ENCODE results near the gene MOB2.

The MOB2 gene

DNA sequence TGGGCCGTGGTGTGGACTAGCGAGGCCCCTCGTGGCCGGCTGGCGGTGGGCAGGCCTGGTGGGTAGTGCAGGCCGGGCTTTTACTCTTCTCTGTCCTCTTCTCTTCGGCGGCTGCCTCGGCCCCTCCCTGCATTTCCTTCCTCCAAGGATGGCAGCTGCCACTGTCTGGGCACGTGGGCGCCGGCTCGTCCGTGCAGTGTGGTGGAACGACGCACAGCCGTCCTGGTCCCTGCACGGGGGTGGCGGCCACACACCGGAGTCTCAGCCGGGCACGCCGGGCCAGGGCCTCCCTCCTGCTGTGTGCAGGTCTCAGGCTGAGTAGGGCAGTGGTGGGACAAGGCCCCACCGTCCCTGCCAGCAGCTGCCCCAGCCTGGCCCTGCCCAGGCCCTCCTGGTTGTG, 37.7 kb downstream of the MOB2 start:
- Histone ChIP-seq H3K9me3 (replicated peaks in 1 of 11) (no peaks in the 10 kb centered on the region), H3K27ac (peak overlapping the region in 8 of 11 experiments; percentile 15 to 81 (median 63); a peak in 15 of 22 replicates), H3K36me3 (no peaks in the 10 kb centered on the region), H3K27me3 (no peaks in the 10 kb centered on the region), H3K4me1 (peaks cover 11 to 59% (median 34%) of the 10 kb centered on the region in 10 experiments), H4K20me1 (peaks cover 0 to 66% (median 0%) of the 10 kb centered on the region in 11 experiments; a peak in 10 of 22 replicates), H3K9ac (peak overlapping the region in 7 of 11 experiments; percentile 18 to 70 (median 55); a peak in 12 of 22 replicates), H3K4me2 (peak overlapping the region; percentile 54 to 92 (median 83)), H3K4me3 (no peak overlapping the region; a peak in 1 of 20 replicates)
- TF ChIP-seq Cebpa-rat (IDR thresholded peaks at IDR 0.05) = no peak

DNA sequence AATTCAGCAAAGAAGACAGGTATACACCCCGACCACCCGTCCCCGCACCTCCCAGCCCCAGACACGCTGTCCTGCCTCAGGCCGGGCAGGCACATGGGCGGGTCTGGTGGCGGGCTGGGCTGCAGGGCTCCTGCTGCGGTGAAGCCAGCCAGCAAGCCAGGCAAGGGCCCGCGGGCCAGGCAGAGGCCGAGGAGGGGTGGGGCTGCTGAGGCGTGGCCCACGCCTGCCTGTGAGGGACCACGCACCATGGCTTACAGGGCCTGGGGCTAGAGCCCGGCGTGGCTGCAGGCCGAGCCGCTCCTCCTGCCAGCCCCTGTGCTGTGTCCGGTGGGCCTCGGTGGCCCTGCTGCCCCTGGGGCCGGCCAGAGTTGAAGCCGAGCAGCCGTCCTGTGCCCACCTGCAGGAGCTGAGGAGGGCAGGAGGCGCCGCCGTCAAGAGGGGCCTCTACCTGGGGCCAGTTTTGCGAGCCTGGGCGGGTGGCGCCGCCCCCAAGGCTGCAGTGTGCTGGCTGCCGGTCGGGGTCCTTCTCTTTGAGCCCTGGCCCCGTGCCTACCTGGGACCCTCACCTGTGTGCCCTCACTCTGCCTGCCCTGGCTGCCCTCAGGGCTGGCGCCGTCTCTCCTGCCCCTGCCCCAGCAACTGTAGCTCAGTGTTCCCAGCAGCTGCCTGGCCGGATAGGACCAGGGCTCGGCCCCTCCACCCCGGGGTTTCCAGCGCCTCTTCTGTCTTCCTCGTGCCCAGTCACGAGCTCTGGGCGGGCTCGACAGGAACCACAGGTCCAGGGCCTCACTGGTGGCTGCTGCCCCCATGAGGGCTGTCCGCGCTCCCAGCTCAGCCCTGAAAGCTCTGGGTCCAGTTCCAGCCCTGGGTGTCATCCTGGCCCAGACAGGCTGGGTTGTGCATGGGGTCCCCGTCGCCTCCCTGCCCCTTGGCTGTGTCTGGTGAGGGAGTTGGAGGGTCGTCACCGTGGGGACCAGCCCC, 38.4 kb downstream of the MOB2 start:
- TF ChIP-seq Cebpa-rat (IDR thresholded peaks at IDR 0.05) = no peak
- no peaks in the 10 kb centered on the region for H3K36me3 ChIP-seq
- H3K27ac ChIP-seq = peak overlapping the region in 8 of 11 experiments; percentile 15 to 81 (median 63); a peak in 15 of 22 replicates

GRCh38 chr11:1446623-1447022, 40.0 kb downstream of the MOB2 start:
- H3K4me2 ChIP-seq = peak overlapping the region in 5 of 11 experiments; percentile 12 to 33 (median 22); a peak in 4 of 22 replicates
- no peak overlapping the region for H3K27ac ChIP-seq
- H3K4me1 ChIP-seq = peaks cover 11 to 45% (median 30%) of the 10 kb centered on the region in 10 experiments
- TF ChIP-seq Cebpa-rat (IDR thresholded peaks at IDR 0.05) = no peak
- H3K36me3 ChIP-seq = no peaks in the 10 kb centered on the region
- no peak overlapping the region for H3K4me3 ChIP-seq
- H3K9me3 ChIP-seq (replicated peaks in 1 of 11) = no peaks in the 10 kb centered on the region
- H3K9ac ChIP-seq = no peak overlapping the region
- no peaks in the 10 kb centered on the region for H3K27me3 ChIP-seq
- peaks cover 0 to 60% (median 0%) of the 10 kb centered on the region in 11 experiments; a peak in 7 of 22 replicates for H4K20me1 ChIP-seq

More for the DNA sequence above, 38.4 kb downstream of the MOB2 start:
- Histone ChIP-seq H4K20me1 (peaks cover 0 to 60% (median 0%) of the 10 kb centered on the region in 11 experiments; a peak in 7 of 22 replicates), H3K9ac (peak overlapping the region in 7 of 11 experiments; percentile 18 to 70 (median 55); a peak in 12 of 22 replicates), H3K4me1 (peaks cover 11 to 52% (median 30%) of the 10 kb centered on the region in 10 experiments), H3K4me3 (no peak overlapping the region; a peak in 1 of 20 replicates), H3K9me3 (replicated peaks in 1 of 11) (no peaks in the 10 kb centered on the region), H3K4me2 (peak overlapping the region; percentile 54 to 92 (median 83)), H3K27me3 (no peaks in the 10 kb centered on the region)

- Histone ChIP-seq H3K9me3 (replicated peaks in 1 of 11) (no peaks in the 10 kb centered on the region), H3K36me3 (no peaks in the 10 kb centered on the region), H3K4me3 (no peak overlapping the region), H3K27me3 (no peaks in the 10 kb centered on the region), H4K20me1 (peaks cover 0 to 53% (median 0%) of the 10 kb centered on the region in 11 experiments; a peak in 5 of 22 replicates), H3K4me2 (no peak overlapping the region), H3K27ac (no peak overlapping the region), H3K4me1 (peaks cover 11 to 39% (median 30%) of the 10 kb centered on the region in 10 experiments), H3K9ac (no peak overlapping the region)
- TF ChIP-seq Cebpa-rat (IDR thresholded peaks at IDR 0.05) = no peak
Measured at GRCh38 chr11:1445741-1446445, 40.7 kb downstream of the MOB2 start.

DNA sequence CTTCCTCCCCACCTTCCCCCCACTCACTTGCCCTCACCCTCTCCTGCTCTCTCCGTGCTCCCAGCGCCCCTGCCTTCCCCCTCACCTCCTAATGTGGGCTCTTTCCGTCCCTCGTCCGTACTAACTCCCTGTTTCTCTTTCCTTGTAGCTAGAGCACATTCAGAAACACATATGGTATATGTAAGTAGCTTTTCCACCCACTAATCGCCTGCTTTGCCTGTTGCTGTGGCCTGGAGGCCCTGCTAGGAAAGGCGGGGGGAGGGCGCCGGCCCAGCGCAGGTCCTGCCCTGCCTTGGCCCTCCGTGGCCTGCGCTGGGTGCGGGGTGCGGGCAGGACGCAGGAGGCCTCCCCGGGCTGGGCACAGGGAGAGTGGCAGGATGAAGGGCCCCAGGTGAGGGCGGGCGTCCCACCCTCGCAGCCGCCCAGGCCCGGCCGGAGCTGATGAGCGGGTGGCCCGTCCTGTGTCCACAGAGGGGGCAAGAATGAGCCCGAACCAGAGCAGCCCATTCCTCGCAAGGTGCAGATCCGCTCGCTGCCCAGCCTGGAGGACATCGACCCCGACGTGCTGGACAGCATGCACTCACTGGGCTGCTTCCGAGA, 41.7 kb downstream of the MOB2 start:
- no peaks in the 10 kb centered on the region for H3K27me3 ChIP-seq
- no peak overlapping the region for H3K27ac ChIP-seq
- H3K4me3 ChIP-seq = no peak overlapping the region
- no peaks in the 10 kb centered on the region for H3K36me3 ChIP-seq
- TF ChIP-seq Cebpa-rat (IDR thresholded peaks at IDR 0.05) = no peak
- H4K20me1 ChIP-seq = peaks cover 0 to 53% (median 0%) of the 10 kb centered on the region in 11 experiments; a peak in 5 of 22 replicates
- H3K9ac ChIP-seq = no peak overlapping the region
- H3K4me1 ChIP-seq = peaks cover 11 to 47% (median 30%) of the 10 kb centered on the region in 10 experiments
- no peaks in the 10 kb centered on the region for H3K9me3 ChIP-seq (replicated peaks in 1 of 11)
- no peak overlapping the region for H3K4me2 ChIP-seq

DNA sequence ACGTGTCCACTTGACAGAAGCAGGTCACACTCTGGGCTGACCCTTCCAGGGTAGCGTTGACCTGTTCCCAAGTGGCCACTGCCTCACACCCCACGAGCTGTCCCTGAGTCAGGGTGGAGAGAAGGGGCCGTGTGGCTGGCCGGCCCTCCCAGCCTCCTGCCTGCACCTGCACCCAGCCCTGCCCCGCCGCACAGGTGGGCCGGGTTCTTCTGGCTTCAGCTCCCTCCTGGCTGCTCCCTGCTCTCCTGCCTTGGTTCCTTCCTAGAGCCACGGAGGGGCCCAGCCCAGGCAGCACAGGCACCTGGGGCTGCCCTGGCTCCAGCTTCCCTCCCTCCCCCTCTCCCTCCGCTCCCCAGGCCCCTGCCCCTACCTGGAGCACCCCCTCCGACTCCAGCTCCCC, 42.3 kb downstream of the MOB2 start:
- no peaks in the 10 kb centered on the region for H3K9me3 ChIP-seq (replicated peaks in 1 of 11)
- no peak overlapping the region for H3K9ac ChIP-seq
- no peak overlapping the region for H3K4me3 ChIP-seq
- H3K4me1 ChIP-seq = peaks cover 11 to 46% (median 28%) of the 10 kb centered on the region in 10 experiments
- H3K27ac ChIP-seq = no peak overlapping the region
- peaks cover 0 to 49% (median 0%) of the 10 kb centered on the region in 11 experiments; a peak in 5 of 22 replicates for H4K20me1 ChIP-seq
- H3K36me3 ChIP-seq = no peaks in the 10 kb centered on the region
- no peak overlapping the region for H3K4me2 ChIP-seq
- no peak for TF ChIP-seq Cebpa-rat (IDR thresholded peaks at IDR 0.05)
- no peaks in the 10 kb centered on the region for H3K27me3 ChIP-seq

- H3K4me2 ChIP-seq = no peak overlapping the region
- peaks cover 0 to 45% (median 0%) of the 10 kb centered on the region in 11 experiments; a peak in 6 of 22 replicates for H4K20me1 ChIP-seq
- H3K9ac ChIP-seq = no peak overlapping the region
- peaks cover 5 to 45% (median 23%) of the 10 kb centered on the region in 10 experiments for H3K4me1 ChIP-seq
- no peaks in the 10 kb centered on the region for H3K9me3 ChIP-seq (replicated peaks in 1 of 11)
- TF ChIP-seq Cebpa-rat (IDR thresholded peaks at IDR 0.05) = no peak
- no peak overlapping the region for H3K4me3 ChIP-seq
- no peak overlapping the region for H3K27ac ChIP-seq
- no peaks in the 10 kb centered on the region for H3K36me3 ChIP-seq
- no peaks in the 10 kb centered on the region for H3K27me3 ChIP-seq
Measured at GRCh38 chr11:1443737-1444136, 42.8 kb downstream of the MOB2 start.

DNA sequence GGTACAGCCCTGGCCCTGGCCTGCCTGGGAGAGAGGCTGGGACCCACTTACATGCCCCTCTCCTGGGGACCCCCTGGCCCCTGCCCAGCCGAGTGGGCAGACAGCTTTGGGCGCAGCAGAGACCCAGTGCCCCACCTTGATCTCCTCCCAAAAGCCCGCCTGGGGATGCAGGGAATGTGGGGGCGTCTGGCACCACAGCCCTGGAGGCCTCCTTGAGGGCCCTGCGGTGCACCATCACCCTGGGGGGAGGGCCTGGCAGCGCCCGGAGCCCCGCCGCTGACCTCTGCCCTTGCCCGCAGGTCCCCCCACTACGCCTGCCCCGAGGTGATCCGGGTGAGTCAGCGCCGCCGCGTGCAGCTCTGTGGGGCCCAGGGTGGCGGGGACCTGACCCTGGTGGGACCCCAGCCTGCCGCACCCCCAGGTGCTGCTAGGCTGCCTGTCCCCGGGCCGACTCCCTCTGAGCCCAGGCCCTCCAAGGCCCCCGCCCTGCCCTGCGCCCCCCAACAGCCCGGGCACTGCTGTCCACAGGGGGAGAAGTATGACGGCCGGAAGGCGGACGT, 43.7 kb downstream of the MOB2 start:
- Histone ChIP-seq H3K36me3 (no peaks in the 10 kb centered on the region), H3K4me3 (no peak overlapping the region), H3K9me3 (replicated peaks in 1 of 11) (no peaks in the 10 kb centered on the region), H3K27ac (no peak overlapping the region), H4K20me1 (peaks cover 0 to 43% (median 0%) of the 10 kb centered on the region in 11 experiments; a peak in 5 of 22 replicates), H3K27me3 (no peaks in the 10 kb centered on the region), H3K4me1 (peaks cover 0 to 36% (median 14%) of the 10 kb centered on the region in 10 experiments; a peak in 18 of 20 replicates), H3K4me2 (no peak overlapping the region), H3K9ac (no peak overlapping the region)
- TF ChIP-seq Cebpa-rat (IDR thresholded peaks at IDR 0.05) = no peak

All from BLaER1 treated with 17β-estradiol and CSF1 and Interleukin-3, amounts not matched to agents 10 nM and 100 nM (cell line).